ENCODE data around the gene OCA2. TPM values are rescaled to one million over a fixed set of nuclear protein-coding genes. Genes with fewer than 3 reads are reported as not detected.

The OCA2 gene
- total and polyA plus RNA-seq, 4 donors = 0.49 to 23.0 (median 2.3) TPM

DNA sequence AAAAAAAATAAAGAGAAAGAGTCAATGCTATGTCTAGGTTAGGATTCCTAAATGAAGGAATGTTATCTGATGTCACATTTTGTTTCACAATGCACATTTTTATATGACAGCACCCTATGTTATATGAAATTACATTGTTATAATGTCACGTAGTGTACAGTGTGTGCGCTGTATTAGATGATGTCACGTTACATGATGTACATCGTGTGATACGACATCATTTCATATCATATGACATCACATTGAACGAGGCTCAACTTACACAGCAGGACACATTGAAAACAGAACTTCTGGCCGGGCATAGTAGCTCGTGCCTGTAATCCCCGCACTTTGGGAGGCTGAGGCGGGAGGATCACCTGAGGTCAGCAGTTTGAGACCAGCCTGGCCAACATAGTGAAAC is 150.0 kb downstream of the OCA2 start:
- Histone ChIP-seq H3K4me3 (no peak overlapping the region), H3K9ac (ENCODE audit: insufficient read depth in 1 of 2, low read length in 2 of 2) (no peak overlapping the region), H3K36me3 (ENCODE audit: control insufficient read depth in 4 of 4, insufficient read depth in 4 of 4, low read length in 4 of 4) (peaks cover 0 to 8% (median 0%) of the 10 kb centered on the region in 4 donors), H3K27me3 (ENCODE audit: control insufficient read depth in 3 of 3, insufficient read depth in 3 of 3, low read length in 2 of 3) (no peaks in the 10 kb centered on the region), H3K9me3 (ENCODE audit: control insufficient read depth in 4 of 4, insufficient read depth in 3 of 4, low read length in 3 of 4) (peaks cover 0 to 2% (median 0%) of the 10 kb centered on the region in 4 donors), H3K4me1 (ENCODE audit: control insufficient read depth in 5 of 5, insufficient read depth in 5 of 5, low read length in 5 of 5) (peaks cover 0 to 5% (median 0%) of the 10 kb centered on the region in 5 donors), H3K27ac (ENCODE audit: low read depth in 1 of 2, low read length in 1 of 2) (no peak overlapping the region)
- ATAC-seq (ENCODE audit: insufficient read depth, low FRiP score) = no peak
- no peak for DNase-seq
- no peak for TF ChIP-seq CTCF (IDR thresholded peaks at IDR 0.05; ENCODE audit: control extremely low read depth, extremely low read depth)
- 90 to 94% methylated on average over 10 of the region's 10 CpGs for WGBS, 2 donors

GRCh38 chr15:27939246-27939645 is 159.9 kb downstream of the OCA2 start:
- TF ChIP-seq CTCF (IDR thresholded peaks at IDR 0.05; ENCODE audit: control extremely low read depth, extremely low read depth) = no peak
- H3K9ac ChIP-seq (ENCODE audit: insufficient read depth in 1 of 2, low read length in 2 of 2) = no peak overlapping the region
- ATAC-seq (ENCODE audit: insufficient read depth, low FRiP score) = no peak
- 63 to 85% methylated on average over 2 of the region's 2 CpGs for WGBS, 2 donors
- H3K36me3 ChIP-seq (ENCODE audit: control insufficient read depth in 4 of 4, insufficient read depth in 4 of 4, low read length in 4 of 4) = no peaks in the 10 kb centered on the region
- H3K27ac ChIP-seq (ENCODE audit: low read depth in 1 of 2, low read length in 1 of 2) = no peak overlapping the region
- no peak overlapping the region for H3K4me3 ChIP-seq
- H3K27me3 ChIP-seq (ENCODE audit: control insufficient read depth in 3 of 3, insufficient read depth in 3 of 3, low read length in 2 of 3) = peaks cover 0 to 4% (median 0%) of the 10 kb centered on the region in 3 donors
- no peaks in the 10 kb centered on the region for H3K4me1 ChIP-seq (ENCODE audit: control insufficient read depth in 5 of 5, insufficient read depth in 5 of 5, low read length in 5 of 5)
- DNase-seq = no peak
- H3K9me3 ChIP-seq (ENCODE audit: control insufficient read depth in 4 of 4, insufficient read depth in 3 of 4, low read length in 3 of 4) = peaks cover 0 to 8% (median 0%) of the 10 kb centered on the region in 4 donors

GRCh38 chr15:27937851-27938250 is 161.3 kb downstream of the OCA2 start:
- Histone ChIP-seq H3K4me1 (ENCODE audit: control insufficient read depth in 5 of 5, insufficient read depth in 5 of 5, low read length in 5 of 5) (no peaks in the 10 kb centered on the region), H3K27ac (ENCODE audit: low read depth in 1 of 2, low read length in 1 of 2) (no peak overlapping the region), H3K9me3 (ENCODE audit: control insufficient read depth in 4 of 4, insufficient read depth in 3 of 4, low read length in 3 of 4) (peaks cover 0 to 11% (median 0%) of the 10 kb centered on the region in 4 donors), H3K9ac (ENCODE audit: insufficient read depth in 1 of 2, low read length in 2 of 2) (no peak overlapping the region), H3K36me3 (ENCODE audit: control insufficient read depth in 4 of 4, insufficient read depth in 4 of 4, low read length in 4 of 4) (no peaks in the 10 kb centered on the region), H3K4me3 (no peak overlapping the region), H3K27me3 (ENCODE audit: control insufficient read depth in 3 of 3, insufficient read depth in 3 of 3, low read length in 2 of 3) (peaks cover 0 to 4% (median 0%) of the 10 kb centered on the region in 3 donors)
- no peak for DNase-seq
- no peak for ATAC-seq (ENCODE audit: insufficient read depth, low FRiP score)
- no peak for TF ChIP-seq CTCF (IDR thresholded peaks at IDR 0.05; ENCODE audit: control extremely low read depth, extremely low read depth)
- WGBS, 2 donors = 68 to 72% methylated on average over 1 of the region's 1 CpG

DNA sequence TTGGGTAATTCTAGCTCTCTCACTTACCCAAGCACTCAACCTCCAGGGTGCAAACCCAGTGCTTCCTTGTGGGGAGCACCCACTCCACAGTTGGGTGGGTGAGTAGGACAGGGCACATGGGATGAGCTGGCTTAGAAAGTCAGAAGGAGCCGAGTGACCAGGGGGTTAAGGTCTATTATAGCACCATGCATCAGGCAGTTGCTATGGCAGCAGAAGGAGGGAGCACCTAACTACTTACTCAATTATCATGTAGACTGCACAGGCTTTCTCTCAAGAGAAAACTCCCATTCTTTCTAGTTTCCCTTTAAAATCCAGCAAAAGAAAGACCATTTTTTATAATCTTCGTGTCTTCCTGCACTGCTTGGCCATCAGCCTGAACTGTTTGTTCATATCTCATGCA is 163.0 kb downstream of the OCA2 start:
- Histone ChIP-seq H3K4me3 (no peak overlapping the region), H3K36me3 (ENCODE audit: control insufficient read depth in 4 of 4, insufficient read depth in 4 of 4, low read length in 4 of 4) (peaks cover 0 to 3% (median 0%) of the 10 kb centered on the region in 4 donors), H3K9ac (ENCODE audit: insufficient read depth in 1 of 2, low read length in 2 of 2) (no peak overlapping the region), H3K9me3 (ENCODE audit: control insufficient read depth in 4 of 4, insufficient read depth in 3 of 4, low read length in 3 of 4) (peaks cover 0 to 14% (median 3%) of the 10 kb centered on the region in 4 donors), H3K27ac (ENCODE audit: low read depth in 1 of 2, low read length in 1 of 2) (no peak overlapping the region), H3K27me3 (ENCODE audit: control insufficient read depth in 3 of 3, insufficient read depth in 3 of 3, low read length in 2 of 3) (peaks cover 0 to 4% (median 0%) of the 10 kb centered on the region in 3 donors), H3K4me1 (ENCODE audit: control insufficient read depth in 5 of 5, insufficient read depth in 5 of 5, low read length in 5 of 5) (no peaks in the 10 kb centered on the region)
- ATAC-seq (ENCODE audit: insufficient read depth, low FRiP score) (no peak), DNase-seq (no peak)
- WGBS, 2 donors = 65 to 77% methylated on average over 2 of the region's 2 CpGs
- no peak for TF ChIP-seq CTCF (IDR thresholded peaks at IDR 0.05; ENCODE audit: control extremely low read depth, extremely low read depth)

Measured in lung (tissue), 12 donors.